GM19455 (cell line): ENCODE measurements around the gene SMIM45.

ENCODE experiments used
- ATAC-seq: cut with Tn5 transposase; IDR thresholded peaks from one replicate; pipeline ENCODE4 v1.9.1; 2021; ENCODE audit not compliant: unreplicated experiment

The SMIM45 gene

GRCh38 chr22:41966607-41967240, 14.8 kb downstream of the SMIM45 start:
- ATAC-seq: no peak

DNA sequence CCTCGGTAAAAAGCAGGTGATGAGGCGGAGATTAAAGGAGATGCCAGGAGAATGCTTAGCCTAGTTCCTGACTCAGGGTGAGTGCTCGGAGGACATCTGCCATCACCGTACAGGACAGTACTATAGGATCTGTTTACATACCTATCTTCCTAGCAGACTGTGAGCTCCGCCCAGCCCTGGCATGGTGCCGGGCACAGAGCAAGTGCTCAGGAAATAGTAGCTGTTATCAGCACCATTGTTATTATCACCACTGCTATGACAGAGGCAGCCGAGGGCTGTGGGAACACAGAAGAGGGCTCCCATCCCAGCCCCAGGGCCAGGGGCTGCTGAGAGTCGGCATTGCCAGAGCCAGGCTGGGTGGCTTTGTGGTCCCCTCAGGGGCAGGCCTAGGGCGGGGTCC, 16.7 kb downstream of the SMIM45 start:
- no peak for ATAC-seq

GRCh38 chr22:41969110-41969646, 17.2 kb downstream of the SMIM45 start, which contains the start of gene SEPTIN3:
SEPTIN3 (plus strand) TSS chr22:41969443; CDS start chr22:41971493, 2,050 bp downstream.
- no peak for ATAC-seq

DNA sequence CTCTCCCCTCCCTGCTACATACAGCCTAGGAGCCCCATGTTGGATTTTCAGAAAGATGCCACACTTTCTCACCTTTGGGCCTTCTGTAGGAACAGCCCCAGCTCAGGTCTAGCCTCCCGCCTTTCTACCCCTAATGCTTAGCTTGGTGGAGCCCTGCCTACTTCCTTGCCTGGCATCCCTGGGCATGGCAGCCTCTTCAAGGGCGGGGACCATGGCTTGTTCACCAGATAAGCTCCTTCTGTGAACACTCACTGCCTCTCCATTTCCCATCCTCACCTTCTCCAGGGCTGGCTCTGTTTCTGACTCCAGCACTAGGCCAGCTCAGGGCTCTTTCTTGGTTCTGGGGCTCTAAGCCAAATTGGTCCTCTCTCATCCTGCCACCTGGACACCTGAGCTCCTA, 18.7 kb downstream of the SMIM45 start:
- ATAC-seq: no peak

DNA sequence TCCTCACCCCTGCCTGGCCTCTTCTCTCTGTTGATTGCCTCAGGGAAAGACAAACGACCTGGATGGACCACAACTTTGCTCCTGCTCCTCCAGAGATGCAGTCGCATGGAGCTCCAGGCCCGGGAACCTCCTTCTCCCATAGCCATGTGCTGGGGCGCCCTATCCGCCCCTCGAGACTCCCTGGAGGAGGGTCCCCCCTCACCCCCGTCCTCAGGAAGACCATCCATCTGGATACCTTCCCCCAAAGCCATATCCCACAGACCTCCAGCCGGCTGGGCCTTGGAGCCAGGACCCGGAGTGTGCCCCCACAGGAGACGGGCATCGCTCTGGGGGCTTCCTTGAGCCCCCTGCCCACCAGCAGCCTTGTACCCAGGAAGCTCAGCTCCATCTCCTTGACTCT, 19.5 kb downstream of the SMIM45 start:
- no peak for ATAC-seq

GRCh38 chr22:41974691-41975290, 22.8 kb downstream of the SMIM45 start:
- no peak for ATAC-seq

DNA sequence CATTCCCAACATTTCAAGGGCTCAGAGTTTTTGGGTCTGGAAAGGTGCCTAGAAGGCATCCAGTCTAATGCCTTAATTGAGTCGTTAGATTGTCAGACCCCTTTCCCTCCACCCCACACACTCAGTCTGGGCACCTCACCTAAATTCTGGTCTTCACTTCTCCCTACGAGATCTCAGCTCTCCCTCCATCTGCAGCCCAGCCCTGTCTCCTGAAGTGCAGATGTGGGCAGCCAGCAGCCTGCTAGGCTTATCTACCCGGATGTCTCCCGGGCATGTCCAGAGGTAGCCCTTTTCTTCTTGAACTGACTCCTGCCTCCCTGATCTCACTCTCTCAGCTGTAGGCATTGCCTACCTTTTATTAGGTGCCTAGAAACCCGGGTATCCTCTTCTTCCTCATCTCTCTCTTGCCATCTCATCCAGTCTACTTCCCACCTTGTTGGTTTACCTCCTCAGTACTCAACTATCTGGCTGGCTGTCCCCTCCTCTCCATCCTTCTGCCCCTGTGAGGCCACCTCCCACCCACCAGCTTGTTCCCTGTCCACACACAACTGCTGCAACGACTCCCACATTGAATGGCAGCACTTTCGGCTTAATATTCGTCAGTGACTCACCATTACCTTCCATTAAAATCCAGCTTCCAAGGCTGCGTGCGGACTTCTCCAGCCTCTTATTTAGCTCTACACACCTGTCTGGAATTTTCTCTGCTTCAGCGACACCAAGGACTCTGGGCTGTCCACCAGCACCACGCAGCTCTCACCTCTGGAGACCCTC, 23.5 kb downstream of the SMIM45 start:
- ATAC-seq: no peak

GRCh38 chr22:41976070-41976901, 24.3 kb downstream of the SMIM45 start:
- no peak for ATAC-seq

- no peak for ATAC-seq
Measured at GRCh38 chr22:41976961-41977566, 25.1 kb downstream of the SMIM45 start.

DNA sequence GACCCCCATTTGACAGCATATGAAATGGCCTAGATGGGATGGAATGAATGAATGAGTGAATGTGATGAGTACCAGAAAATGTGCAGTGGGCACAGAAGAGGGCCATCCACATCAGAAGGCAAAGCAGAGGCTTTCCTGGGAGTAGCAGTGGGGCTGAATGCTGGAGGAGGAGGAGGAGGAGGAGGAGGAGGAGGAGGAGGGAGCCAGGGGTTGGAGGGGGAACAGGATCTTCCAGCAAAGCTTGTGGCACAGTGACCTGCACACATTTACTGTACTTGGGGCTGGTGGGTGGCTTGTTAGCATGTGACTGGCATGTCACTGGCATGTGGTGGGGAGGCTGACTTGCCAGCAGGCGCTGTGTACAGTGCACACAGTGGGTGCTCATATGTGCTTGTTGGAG, 26.8 kb downstream of the SMIM45 start:
- ATAC-seq: no peak

- ATAC-seq: no peak
Measured at GRCh38 chr22:41979423-41980250, 27.7 kb downstream of the SMIM45 start.

DNA sequence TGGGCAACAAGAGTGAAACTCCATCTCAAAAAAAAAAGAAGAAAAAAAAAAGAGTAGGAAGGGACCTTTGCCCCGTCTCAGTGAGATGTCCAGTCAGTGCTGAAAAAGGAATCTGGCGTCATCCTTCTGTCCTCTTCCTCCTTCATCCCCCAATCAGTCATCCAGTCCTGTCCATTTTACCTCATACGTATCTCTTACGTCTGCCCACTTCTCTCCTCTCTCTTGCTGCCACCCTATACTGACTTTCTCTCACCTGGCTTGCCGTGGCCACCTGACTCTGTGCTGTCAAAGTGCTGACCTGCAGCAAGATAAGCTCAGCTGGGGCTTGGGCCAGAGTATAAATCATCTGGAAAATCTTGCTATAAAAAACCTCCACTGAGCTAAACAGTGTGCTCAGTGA, 30.9 kb downstream of the SMIM45 start:
- ATAC-seq: no peak

GRCh38 chr22:41983513-41984405, 31.8 kb downstream of the SMIM45 start:
- ATAC-seq: no peak

DNA sequence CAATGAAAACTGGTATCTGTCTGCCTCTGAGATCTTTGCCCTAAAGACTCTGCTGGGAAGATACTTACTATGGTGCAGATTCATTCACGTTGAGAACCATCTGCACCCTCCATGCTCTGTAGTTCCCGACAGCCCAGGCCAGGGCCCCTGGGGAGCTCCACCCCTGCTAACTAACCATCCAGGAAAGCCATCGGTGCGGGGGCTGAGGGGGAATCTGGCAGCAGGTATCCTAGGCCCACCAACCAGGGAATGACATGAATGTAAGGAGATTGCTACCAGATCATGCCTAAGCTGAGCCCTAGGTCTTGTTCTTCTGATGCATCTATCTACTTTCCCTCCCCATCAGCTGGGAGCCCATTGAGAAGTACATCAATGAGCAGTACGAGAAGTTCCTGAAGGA, 35.3 kb downstream of the SMIM45 start:
- ATAC-seq: no peak

- no peak for ATAC-seq
Measured at GRCh38 chr22:41989246-41989645, 37.3 kb downstream of the SMIM45 start.

DNA sequence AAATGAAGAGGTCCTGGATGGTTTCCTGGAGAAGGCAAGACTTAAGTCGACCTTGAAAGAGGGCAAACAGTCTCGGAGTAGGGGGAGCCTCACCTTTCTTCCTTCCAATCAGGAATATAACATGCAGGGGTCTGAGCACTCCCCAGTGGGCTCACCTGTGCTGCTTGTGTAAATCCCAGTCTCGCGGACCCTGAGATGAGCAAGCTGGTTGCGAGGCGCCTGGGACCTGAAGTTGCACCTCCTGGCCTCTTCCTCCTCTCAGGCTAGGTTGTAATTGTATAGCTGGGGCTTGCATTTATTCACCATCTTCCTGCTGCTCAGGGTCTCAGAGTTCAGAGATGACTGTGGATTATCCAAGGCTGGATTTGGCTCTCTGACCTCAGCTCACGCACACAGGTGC, 39.2 kb downstream of the SMIM45 start:
- no peak for ATAC-seq

GRCh38 chr22:41992496-41992895, 40.5 kb downstream of the SMIM45 start:
- no peak for ATAC-seq

DNA sequence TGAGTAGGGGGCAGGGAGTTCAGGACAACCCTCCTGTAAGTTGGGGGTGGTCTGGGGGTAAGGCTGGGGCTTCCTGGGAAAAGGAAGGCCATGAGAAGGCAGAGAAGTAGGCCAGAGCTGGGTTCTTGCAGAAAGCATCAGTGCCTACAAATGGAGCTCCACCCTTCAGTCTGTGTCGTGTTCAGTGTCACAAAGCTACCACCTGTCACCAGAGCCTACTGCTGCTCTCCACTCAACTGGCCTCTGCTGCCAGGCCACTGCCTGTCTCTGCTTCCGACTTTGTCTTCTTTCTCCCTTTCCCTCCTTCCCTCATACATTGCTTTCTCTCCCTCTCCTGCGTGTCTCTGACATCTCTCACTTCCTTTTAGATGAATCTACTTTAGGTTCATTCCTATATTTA, 43.3 kb downstream of the SMIM45 start:
- ATAC-seq: no peak

DNA sequence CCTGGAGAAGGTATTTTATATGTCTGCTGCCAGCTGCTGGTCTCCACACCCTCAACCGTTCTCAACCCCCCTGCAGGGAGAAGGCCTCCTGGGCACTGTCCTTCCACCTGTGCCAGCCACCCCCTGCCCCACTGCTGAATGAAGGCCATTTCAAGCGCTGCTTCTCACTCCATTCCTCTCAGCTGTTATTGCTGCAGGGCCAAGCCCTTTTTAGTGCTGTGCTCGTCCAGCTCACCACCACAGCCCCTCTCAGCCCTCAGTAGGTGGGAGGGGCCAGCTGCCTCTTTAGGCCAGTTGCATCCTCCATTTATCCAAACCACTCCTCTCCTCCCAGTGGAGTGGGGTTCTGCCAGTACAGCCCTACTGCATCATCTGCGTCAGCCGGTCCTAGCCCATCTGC, 44.9 kb downstream of the SMIM45 start:
- no peak for ATAC-seq
